ENCODE measurements around the gene SFN. TPM values are rescaled to one million over a fixed set of nuclear protein-coding genes. Genes with fewer than 3 reads are reported as not detected.

The SFN gene
- total and polyA plus RNA-seq, 2 of the 4 experiments (the other 2 are of a cell fraction): 0.18 to 0.34 TPM

GRCh38 chr1:26814377-26814776 is 48.6 kb upstream of the SFN start:
- no peak overlapping the region for H2AK5ac ChIP-seq (ENCODE audit: low read depth, low read length)
- WGBS, 2 experiments (ENCODE audit: extremely low coverage in 2 of 2, insufficient read length in 1 of 2): no CpG with 5 or more reads among the region's 2 CpGs
- H3K9ac ChIP-seq (ENCODE audit: low read depth, low read length): no peak overlapping the region
- no peaks in the 10 kb centered on the region for H3K4me1 ChIP-seq (ENCODE audit: control insufficient read depth, insufficient read depth, low read length)
- DNase-seq (no peak), ATAC-seq (ENCODE audit: low read depth) (no peak)
- H3K27ac ChIP-seq (ENCODE audit: insufficient read depth, low read length): no peak overlapping the region
- H2BK120ac ChIP-seq (ENCODE audit: low read depth, low read length): no peak overlapping the region
- no peak overlapping the region for H3K23ac ChIP-seq (ENCODE audit: low read depth, low read length)
- no peak overlapping the region for H2AK9ac ChIP-seq (replicated peaks; ENCODE audit: low read depth, low read length, poor library complexity)
- no peak overlapping the region for H3K56ac ChIP-seq (ENCODE audit: extremely low read depth, insufficient read depth, low read length)
- H2BK15ac ChIP-seq (ENCODE audit: low read depth, low read length): no peak overlapping the region
- H3K14ac ChIP-seq (replicated peaks; ENCODE audit: low read depth, low read length): no peak overlapping the region
- in situ Hi-C loops (cut with MboI; ENCODE audit: low sequenced_read_pairs) (no loop called here), intact Hi-C loops (cut with micrococcal nuclease) (no loop called here), dilution Hi-C loops (cut with HindIII; ENCODE audit: low sequenced_read_pairs, unreplicated experiment) (no loop called here)
- H3K4me2 ChIP-seq (ENCODE audit: low read depth, low read length): no peak overlapping the region
- no peaks in the 10 kb centered on the region for H3K79me1 ChIP-seq (ENCODE audit: low read depth in 1 of 2, low read length in 2 of 2)
- ChIA-PET POLR2A (ENCODE audit: unreplicated experiment) (no interaction called here), CTCF (no interaction called here)
- no peak overlapping the region for H4K91ac ChIP-seq (ENCODE audit: insufficient read depth, low read depth, low read length)
- no peak overlapping the region for H4K8ac ChIP-seq (ENCODE audit: low read depth in 2 of 2, low read length in 2 of 2)
- no peak for TF ChIP-seq RFX5 (IDR thresholded peaks at IDR 0.05; ENCODE audit: low read depth, low read length)
- TF ChIP-seq CTCF (conservative IDR thresholded peaks at IDR 0.05; ENCODE audit: low read depth, low read length): no peak
- no peak for TF ChIP-seq MAZ (IDR thresholded peaks at IDR 0.05; ENCODE audit: borderline replicate concordance, low read depth, low read length)
- no peak for TF ChIP-seq ELK1 (IDR thresholded peaks at IDR 0.05; ENCODE audit: borderline replicate concordance, low read depth, low read length)
- no peak for TF ChIP-seq MAFK (IDR thresholded peaks at IDR 0.05; ENCODE audit: low read depth, low read length)
- TF ChIP-seq FOS (IDR thresholded peaks at IDR 0.05; ENCODE audit: low read depth, low read length): no peak
- TF ChIP-seq POLR2A (IDR thresholded peaks at IDR 0.05; ENCODE audit: low read depth, low read length): no peak
- no peak for TF ChIP-seq NFE2L2 (IDR thresholded peaks at IDR 0.05; ENCODE audit: low read depth, low read length)
- TF ChIP-seq RAD21 (IDR thresholded peaks at IDR 0.05; ENCODE audit: low read length): no peak
- no peak for TF ChIP-seq SMC3 (IDR thresholded peaks at IDR 0.05; ENCODE audit: low read depth, low read length)
- TF ChIP-seq CEBPB (IDR thresholded peaks at IDR 0.05; ENCODE audit: low read depth, low read length): no peak
- TF ChIP-seq BHLHE40 (IDR thresholded peaks at IDR 0.05; ENCODE audit: low read depth, low read length): no peak
- TF ChIP-seq CHD1 (IDR thresholded peaks at IDR 0.05; ENCODE audit: low read depth, low read length): no peak
- TF ChIP-seq MXI1 (IDR thresholded peaks at IDR 0.05; ENCODE audit: borderline replicate concordance, low read depth, low read length): no peak
- no peak for TF ChIP-seq RCOR1 (IDR thresholded peaks at IDR 0.05; ENCODE audit: insufficient replicate concordance, low read length)
- no peak for TF ChIP-seq USF2 (IDR thresholded peaks at IDR 0.05; ENCODE audit: low read depth, low read length)
- no peaks in the 10 kb centered on the region for H3K36me3 ChIP-seq (ENCODE audit: control insufficient read depth, insufficient read depth, low read length)
- H3K9me1 ChIP-seq (ENCODE audit: insufficient read depth, low read length): no peaks in the 10 kb centered on the region
- H3K4me3 ChIP-seq (ENCODE audit: insufficient read depth, low read depth, low read length): no peak overlapping the region
- no peak overlapping the region for H2BK5ac ChIP-seq (ENCODE audit: low read depth, low read length, poor library complexity, severe bottlenecking)
- BruUV-seq (replicated peaks): no TSS peak
- H3K18ac ChIP-seq (ENCODE audit: low read depth, low read length): no peak overlapping the region
- no peak overlapping the region for H4K5ac ChIP-seq (ENCODE audit: low read depth, low read length)
- no peak overlapping the region for H3K4ac ChIP-seq (ENCODE audit: low read depth, low read length)
- no peak overlapping the region for H2BK20ac ChIP-seq (ENCODE audit: low read depth, low read length)
- H3K9me3 ChIP-seq (ENCODE audit: control insufficient read depth, insufficient read depth, low read length): peaks cover 4% of the 10 kb centered on the region
- no peaks in the 10 kb centered on the region for H3K27me3 ChIP-seq (ENCODE audit: control insufficient read depth, insufficient read depth, low read length)
- no peak overlapping the region for H2AFZ ChIP-seq (replicated peaks; ENCODE audit: low read length, poor library complexity)
- no peaks in the 10 kb centered on the region for H4K20me1 ChIP-seq (ENCODE audit: insufficient read depth, low read length)
